ENCODE results near the gene CDC45.

Gene CDC45

GRCh38 chr22:19518635-19519034 is 38.9 kb downstream of the CDC45 start:
- H3K18ac ChIP-seq (ENCODE audit: low read depth in 1 of 2, low read length in 2 of 2): no peak overlapping the region
- no peak overlapping the region for H4K8ac ChIP-seq (ENCODE audit: low read length)
- no peak overlapping the region for H3K4me2 ChIP-seq (ENCODE audit: low read length, poor library complexity, severe bottlenecking)
- H3K9me3 ChIP-seq (ENCODE audit: control insufficient read depth, low read length): peaks cover 5% of the 10 kb centered on the region
- H2BK15ac ChIP-seq (ENCODE audit: low read depth, poor library complexity, severe bottlenecking): no peak overlapping the region
- peaks cover 14 to 20% of the 10 kb centered on the region in 2 experiments for H3K27me3 ChIP-seq (ENCODE audit: control insufficient read depth in 1 of 2, insufficient read depth in 1 of 2, low read length in 2 of 2)
- no peak overlapping the region for H3K23ac ChIP-seq (ENCODE audit: low read length in 2 of 2)
- H3K36me3 ChIP-seq (ENCODE audit: control insufficient read depth in 1 of 2, insufficient read depth in 2 of 2, low read depth in 1 of 2, low read length in 2 of 2): peaks cover 0 to 19% of the 10 kb centered on the region in 2 experiments
- no peak overlapping the region for H2AK5ac ChIP-seq (ENCODE audit: low read length, severe bottlenecking)
- H3K4me3 ChIP-seq (ENCODE audit: insufficient read depth in 1 of 2, low read depth in 1 of 2, low read length in 2 of 2): no peak overlapping the region
- H3K79me1 ChIP-seq (replicated peaks; ENCODE audit: low read length, poor library complexity, severe bottlenecking): no peaks in the 10 kb centered on the region
- H3K27ac ChIP-seq (ENCODE audit: low read length, poor library complexity, severe bottlenecking): no peak overlapping the region
- no peak overlapping the region for H2BK120ac ChIP-seq (ENCODE audit: low read depth, low read length)
- WGBS: 94% methylated on average over 10 of the region's 10 CpGs
- no peak for DNase-seq
- H2AFZ ChIP-seq (ENCODE audit: low read depth, low read length): no peak overlapping the region
- no peak overlapping the region for H3K4ac ChIP-seq (ENCODE audit: low read depth in 1 of 2, low read length in 2 of 2)
- H3K9ac ChIP-seq (ENCODE audit: low read length): no peak overlapping the region
- H3K14ac ChIP-seq (ENCODE audit: low read length in 2 of 2): no peak overlapping the region
- H3K4me1 ChIP-seq (ENCODE audit: control insufficient read depth, insufficient read depth, low read depth, low read length): peaks cover 7% of the 10 kb centered on the region
- H4K91ac ChIP-seq (ENCODE audit: low read length): no peak overlapping the region
- no peak overlapping the region for H2BK12ac ChIP-seq (ENCODE audit: low read length in 2 of 2)
- no peak overlapping the region for H2BK5ac ChIP-seq (ENCODE audit: low read depth, low read length, poor library complexity, severe bottlenecking)

- no peak overlapping the region for H2BK120ac ChIP-seq (ENCODE audit: low read depth, low read length)
- no peak overlapping the region for H3K27ac ChIP-seq (ENCODE audit: low read length, poor library complexity, severe bottlenecking)
- H4K91ac ChIP-seq (ENCODE audit: low read length): no peak overlapping the region
- no peak overlapping the region for H2BK5ac ChIP-seq (ENCODE audit: low read depth, low read length, poor library complexity, severe bottlenecking)
- no peak overlapping the region for H3K4me2 ChIP-seq (ENCODE audit: low read length, poor library complexity, severe bottlenecking)
- no peaks in the 10 kb centered on the region for H3K9me3 ChIP-seq (ENCODE audit: control insufficient read depth, low read length)
- 96% methylated on average over 17 of the region's 17 CpGs for WGBS
- H3K36me3 ChIP-seq (ENCODE audit: control insufficient read depth in 1 of 2, insufficient read depth in 2 of 2, low read depth in 1 of 2, low read length in 2 of 2): peaks cover 0 to 16% of the 10 kb centered on the region in 2 experiments
- no peak for DNase-seq
- no peak overlapping the region for H4K8ac ChIP-seq (ENCODE audit: low read length)
- no peak overlapping the region for H3K4me3 ChIP-seq (ENCODE audit: insufficient read depth in 1 of 2, low read depth in 1 of 2, low read length in 2 of 2)
- H3K79me1 ChIP-seq (replicated peaks; ENCODE audit: low read length, poor library complexity, severe bottlenecking): no peaks in the 10 kb centered on the region
- H2BK12ac ChIP-seq (ENCODE audit: low read length in 2 of 2): no peak overlapping the region
- no peak overlapping the region for H2BK15ac ChIP-seq (ENCODE audit: low read depth, poor library complexity, severe bottlenecking)
- peaks cover 19 to 27% of the 10 kb centered on the region in 2 experiments for H3K27me3 ChIP-seq (ENCODE audit: control insufficient read depth in 1 of 2, insufficient read depth in 1 of 2, low read length in 2 of 2)
- no peak overlapping the region for H2AK5ac ChIP-seq (ENCODE audit: low read length, severe bottlenecking)
- H3K4me1 ChIP-seq (ENCODE audit: control insufficient read depth, insufficient read depth, low read depth, low read length): peaks cover 14% of the 10 kb centered on the region
- no peak overlapping the region for H3K9ac ChIP-seq (ENCODE audit: low read length)
- H2AFZ ChIP-seq (ENCODE audit: low read depth, low read length): no peak overlapping the region
- no peak overlapping the region for H3K14ac ChIP-seq (ENCODE audit: low read length in 2 of 2)
- H3K18ac ChIP-seq (ENCODE audit: low read depth in 1 of 2, low read length in 2 of 2): no peak overlapping the region
- H3K4ac ChIP-seq (ENCODE audit: low read depth in 1 of 2, low read length in 2 of 2): no peak overlapping the region
- no peak overlapping the region for H3K23ac ChIP-seq (ENCODE audit: low read length in 2 of 2)
These were observed 39.6 kb downstream of the CDC45 start for GRCh38 chr22:19519041-19519926.

GRCh38 chr22:19520007-19520406 is 40.3 kb downstream of the CDC45 start:
- no peak overlapping the region for H3K18ac ChIP-seq (ENCODE audit: low read depth in 1 of 2, low read length in 2 of 2)
- H2BK120ac ChIP-seq (ENCODE audit: low read depth, low read length): no peak overlapping the region
- no peak for DNase-seq
- H3K23ac ChIP-seq (ENCODE audit: low read length in 2 of 2): no peak overlapping the region
- no peak overlapping the region for H4K91ac ChIP-seq (ENCODE audit: low read length)
- no peak overlapping the region for H3K4me2 ChIP-seq (ENCODE audit: low read length, poor library complexity, severe bottlenecking)
- peaks cover 26 to 33% of the 10 kb centered on the region in 2 experiments for H3K27me3 ChIP-seq (ENCODE audit: control insufficient read depth in 1 of 2, insufficient read depth in 1 of 2, low read length in 2 of 2)
- no peak overlapping the region for H3K27ac ChIP-seq (ENCODE audit: low read length, poor library complexity, severe bottlenecking)
- H3K4me3 ChIP-seq (ENCODE audit: insufficient read depth in 1 of 2, low read depth in 1 of 2, low read length in 2 of 2): no peak overlapping the region
- H3K36me3 ChIP-seq (ENCODE audit: control insufficient read depth in 1 of 2, insufficient read depth in 2 of 2, low read depth in 1 of 2, low read length in 2 of 2): peaks cover 0 to 12% of the 10 kb centered on the region in 2 experiments
- H2BK12ac ChIP-seq (ENCODE audit: low read length in 2 of 2): no peak overlapping the region
- H2BK5ac ChIP-seq (ENCODE audit: low read depth, low read length, poor library complexity, severe bottlenecking): no peak overlapping the region
- peaks cover 17% of the 10 kb centered on the region for H3K4me1 ChIP-seq (ENCODE audit: control insufficient read depth, insufficient read depth, low read depth, low read length)
- no peak overlapping the region for H3K4ac ChIP-seq (ENCODE audit: low read depth in 1 of 2, low read length in 2 of 2)
- H3K9me3 ChIP-seq (ENCODE audit: control insufficient read depth, low read length): no peaks in the 10 kb centered on the region
- no peak overlapping the region for H4K8ac ChIP-seq (ENCODE audit: low read length)
- H3K9ac ChIP-seq (ENCODE audit: low read length): no peak overlapping the region
- H3K79me1 ChIP-seq (replicated peaks; ENCODE audit: low read length, poor library complexity, severe bottlenecking): no peaks in the 10 kb centered on the region
- no peak overlapping the region for H2AFZ ChIP-seq (ENCODE audit: low read depth, low read length)
- no peak overlapping the region for H2AK5ac ChIP-seq (ENCODE audit: low read length, severe bottlenecking)
- WGBS: over 99% methylated on average over 6 of the region's 6 CpGs
- no peak overlapping the region for H3K14ac ChIP-seq (ENCODE audit: low read length in 2 of 2)
- no peak overlapping the region for H2BK15ac ChIP-seq (ENCODE audit: low read depth, poor library complexity, severe bottlenecking)

GRCh38 chr22:19520566-19521305 is 41.0 kb downstream of the CDC45 start:
- DNase-seq: no peak
- peaks cover 17% of the 10 kb centered on the region for H3K4me1 ChIP-seq (ENCODE audit: control insufficient read depth, insufficient read depth, low read depth, low read length)
- no peak overlapping the region for H3K4me2 ChIP-seq (ENCODE audit: low read length, poor library complexity, severe bottlenecking)
- no peak overlapping the region for H3K18ac ChIP-seq (ENCODE audit: low read depth in 1 of 2, low read length in 2 of 2)
- no peak overlapping the region for H2BK12ac ChIP-seq (ENCODE audit: low read length in 2 of 2)
- H3K4me3 ChIP-seq (ENCODE audit: insufficient read depth in 1 of 2, low read depth in 1 of 2, low read length in 2 of 2): no peak overlapping the region
- H2BK5ac ChIP-seq (ENCODE audit: low read depth, low read length, poor library complexity, severe bottlenecking): no peak overlapping the region
- H4K8ac ChIP-seq (ENCODE audit: low read length): no peak overlapping the region
- H3K27ac ChIP-seq (ENCODE audit: low read length, poor library complexity, severe bottlenecking): no peak overlapping the region
- no peaks in the 10 kb centered on the region for H3K79me1 ChIP-seq (replicated peaks; ENCODE audit: low read length, poor library complexity, severe bottlenecking)
- no peak overlapping the region for H3K23ac ChIP-seq (ENCODE audit: low read length in 2 of 2)
- no peak overlapping the region for H3K14ac ChIP-seq (ENCODE audit: low read length in 2 of 2)
- no peak overlapping the region for H3K9ac ChIP-seq (ENCODE audit: low read length)
- no peaks in the 10 kb centered on the region for H3K9me3 ChIP-seq (ENCODE audit: control insufficient read depth, low read length)
- no peak overlapping the region for H2BK120ac ChIP-seq (ENCODE audit: low read depth, low read length)
- H3K27me3 ChIP-seq (ENCODE audit: control insufficient read depth in 1 of 2, insufficient read depth in 1 of 2, low read length in 2 of 2): peaks cover 34 to 41% of the 10 kb centered on the region in 2 experiments
- H4K91ac ChIP-seq (ENCODE audit: low read length): no peak overlapping the region
- no peak overlapping the region for H2BK15ac ChIP-seq (ENCODE audit: low read depth, poor library complexity, severe bottlenecking)
- H3K36me3 ChIP-seq (ENCODE audit: control insufficient read depth in 1 of 2, insufficient read depth in 2 of 2, low read depth in 1 of 2, low read length in 2 of 2): peaks cover 0 to 9% of the 10 kb centered on the region in 2 experiments
- no peak overlapping the region for H2AK5ac ChIP-seq (ENCODE audit: low read length, severe bottlenecking)
- 94% methylated on average over 10 of the region's 10 CpGs for WGBS
- no peak overlapping the region for H3K4ac ChIP-seq (ENCODE audit: low read depth in 1 of 2, low read length in 2 of 2)
- H2AFZ ChIP-seq (ENCODE audit: low read depth, low read length): no peak overlapping the region
